HG03442 (cell line): ENCODE results near the gene MTHFD1L.

Experiments
- ATAC-seq: cut with Tn5 transposase; IDR thresholded peaks from one replicate; pipeline ENCODE4 v1.9.1; 2021; ENCODE audit warnings: mild to moderate bottlenecking, moderate library complexity; ENCODE audit not compliant: unreplicated experiment

Gene MTHFD1L

DNA sequence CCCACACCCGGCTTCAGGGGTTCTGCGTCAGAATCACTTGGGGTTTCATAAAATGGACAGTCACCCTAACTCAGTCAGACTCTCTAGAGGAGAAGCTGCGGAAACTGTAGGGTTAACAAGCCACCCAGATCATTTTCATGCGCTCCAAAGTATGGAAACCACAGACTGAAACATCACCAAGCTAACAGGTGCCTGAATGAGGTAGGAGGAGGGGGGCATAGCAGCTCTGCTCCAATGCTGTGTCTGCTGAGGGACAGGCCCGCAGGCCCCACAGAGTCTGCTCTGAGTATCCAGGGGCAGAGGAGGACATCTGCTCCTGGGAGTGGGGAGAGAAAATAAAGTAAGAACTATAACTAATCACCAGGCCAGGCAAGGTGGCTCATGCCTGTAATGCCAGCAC is 277.2 kb downstream of the MTHFD1L start:
- no peak for ATAC-seq

DNA sequence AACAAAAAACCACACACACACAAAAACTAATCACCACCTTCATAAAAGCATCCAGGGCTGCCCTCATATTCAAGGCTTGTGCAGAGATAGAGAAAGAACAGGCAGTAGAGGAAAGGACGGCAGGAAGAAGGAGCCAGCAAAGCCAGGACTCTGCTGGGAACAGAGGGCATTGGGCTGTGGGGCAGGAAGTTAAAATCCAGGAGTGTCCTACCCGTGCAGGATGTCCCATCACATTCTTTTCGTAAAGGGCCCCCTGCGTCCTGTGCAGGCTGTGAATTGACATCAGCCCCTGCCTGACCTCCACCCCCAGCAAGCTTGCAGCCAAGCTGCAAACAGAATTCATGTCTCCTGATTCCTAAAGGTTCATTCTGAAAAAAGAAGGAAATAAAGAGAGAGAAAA is 277.8 kb downstream of the MTHFD1L start:
- no peak for ATAC-seq

DNA sequence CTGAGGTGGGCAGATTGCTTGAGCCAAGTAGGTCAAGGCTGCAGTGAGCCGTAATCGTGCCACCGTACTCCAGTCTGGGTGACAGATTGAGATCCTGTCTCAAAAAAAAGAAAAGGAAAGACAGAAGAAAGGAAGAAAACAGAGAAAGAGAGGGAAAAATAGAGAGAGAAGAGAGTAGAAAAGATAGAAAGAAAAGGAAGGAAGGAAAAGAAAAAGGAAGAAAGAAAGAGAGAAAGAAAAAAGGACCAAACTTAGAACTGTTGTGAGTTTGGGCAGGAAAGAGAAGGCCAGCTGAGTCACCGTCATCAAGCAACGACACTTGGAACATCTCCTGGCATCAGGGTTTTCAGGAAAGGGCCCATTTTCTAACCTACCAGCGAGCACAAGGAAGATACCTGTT is 278.3 kb downstream of the MTHFD1L start:
- ATAC-seq = no peak

DNA sequence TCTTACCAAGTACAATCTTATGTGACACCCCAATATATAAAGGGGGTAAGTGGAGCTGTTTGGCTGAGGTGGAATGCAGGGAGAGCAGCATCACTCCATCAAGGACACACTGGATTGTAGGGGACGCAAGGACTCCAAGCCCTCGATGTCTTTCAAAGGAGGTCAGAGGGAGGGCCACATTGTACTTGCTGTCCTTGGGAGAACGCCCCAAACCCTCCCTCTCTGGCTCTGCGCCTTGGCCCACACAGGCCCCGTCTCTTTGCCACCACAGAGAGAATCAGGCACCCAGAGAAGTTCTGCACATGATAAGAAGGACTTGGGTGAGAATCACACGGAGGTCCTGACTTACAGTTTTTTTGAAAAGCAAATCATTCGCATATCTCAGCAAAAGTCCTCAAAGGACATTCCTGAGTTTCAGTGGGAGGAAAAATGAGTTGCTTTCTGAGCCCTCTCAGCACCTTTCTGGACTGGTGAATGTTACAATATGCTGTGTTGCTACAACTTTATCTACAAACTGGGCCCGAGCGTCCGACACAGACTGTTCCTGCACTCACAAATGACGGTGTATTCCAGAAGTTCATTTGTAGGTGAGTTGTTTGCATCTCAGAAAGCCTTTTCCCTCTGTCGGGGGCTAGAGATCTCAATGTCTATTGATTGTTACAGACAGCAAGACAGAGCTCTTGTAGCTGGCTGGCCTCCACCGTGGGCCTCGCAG is 281.8 kb downstream of the MTHFD1L start:
- ATAC-seq = no peak

DNA sequence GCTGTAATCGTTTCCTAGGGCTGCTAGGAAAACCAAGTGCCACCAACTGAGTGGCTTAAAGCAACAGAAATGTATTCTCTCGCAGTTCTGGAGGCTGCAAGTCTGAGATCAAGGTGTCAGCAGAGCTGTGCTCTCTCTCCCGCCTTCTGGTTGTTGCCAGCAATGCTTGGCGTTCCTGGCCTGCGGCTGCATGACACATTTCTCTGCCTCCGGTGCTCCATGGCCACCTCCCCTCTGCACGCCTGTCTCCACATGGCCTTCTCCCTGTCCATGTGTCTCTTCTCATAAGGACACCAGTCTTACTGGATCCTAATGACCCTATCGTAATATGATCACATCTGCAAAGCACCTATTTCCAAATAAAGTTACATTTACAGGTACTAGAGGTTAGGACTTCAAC is 282.6 kb downstream of the MTHFD1L start:
- no peak for ATAC-seq

DNA sequence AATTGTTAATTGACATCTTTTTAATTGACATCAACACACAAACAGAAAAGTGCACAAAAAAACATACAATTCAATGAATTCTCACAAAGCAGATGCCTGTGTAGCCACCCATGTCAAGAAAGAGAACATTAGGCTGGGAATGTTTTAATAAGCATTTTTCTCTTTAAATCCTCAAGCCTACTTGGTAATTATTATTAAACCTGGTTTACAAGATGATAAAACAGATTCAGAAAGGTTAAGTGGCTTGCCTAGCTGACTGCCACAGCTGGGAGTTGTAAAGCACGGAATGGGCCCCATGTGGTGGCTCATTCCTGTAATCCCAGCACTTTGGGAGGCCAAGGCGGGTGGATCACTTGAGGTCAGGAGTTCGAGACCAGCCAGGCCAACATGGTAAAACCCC is 284.3 kb downstream of the MTHFD1L start:
- ATAC-seq = no peak
